Muscle layer of duodenum (tissue), 2 donors: ENCODE data around the gene TM9SF4.

Source experiments
- H3K27ac ChIP-seq: one replicate; pipeline ENCODE4 v1.7.0; 2013; ENCODE audit warnings: mild to moderate bottlenecking, low read length
- H3K27me3 ChIP-seq: one replicate; pipeline ENCODE4 v1.7.0; 2013; ENCODE audit warnings: low read depth, mild to moderate bottlenecking, control low read depth, low read length
- H3K36me3 ChIP-seq, 2 donors: one replicate each; pipeline ENCODE4 v1.7.0; 2013; ENCODE audit warnings: low read length in 2 of 2, control low read depth in 1 of 2, mild to moderate bottlenecking in 1 of 2; ENCODE audit not compliant: insufficient read depth in 2 of 2, control insufficient read depth in 1 of 2
- H3K4me1 ChIP-seq, 2 donors: one replicate each; pipeline ENCODE4 v1.7.0; 2013; ENCODE audit warnings: low read length in 2 of 2, mild to moderate bottlenecking in 2 of 2, control low read depth in 1 of 2, moderate library complexity in 1 of 2; ENCODE audit not compliant: insufficient read depth in 2 of 2, control insufficient read depth in 1 of 2
- H3K4me3 ChIP-seq, 2 donors: one replicate each; pipeline ENCODE4 v1.7.0; 2013; ENCODE audit warnings: low read length in 2 of 2, low read depth in 1 of 2, mild to moderate bottlenecking in 1 of 2
- H3K9me3 ChIP-seq, 2 donors: one replicate each; pipeline ENCODE4 v1.7.0; 2013; ENCODE audit warnings: low read length in 2 of 2, control low read depth in 1 of 2, mild to moderate bottlenecking in 1 of 2; ENCODE audit not compliant: control insufficient read depth in 1 of 2
- donor health status: healthy.

Gene TM9SF4

GRCh38 chr20:32149566-32150170, 40.2 kb downstream of the TM9SF4 start:
- Histone ChIP-seq H3K4me3 (no peak overlapping the region), H3K4me1 (no peaks in the 10 kb centered on the region), H3K36me3 (peaks cover 63 to 80% of the 10 kb centered on the region in 2 donors), H3K27me3 (no peaks in the 10 kb centered on the region), H3K9me3 (no peaks in the 10 kb centered on the region), H3K27ac (no peak overlapping the region)

DNA sequence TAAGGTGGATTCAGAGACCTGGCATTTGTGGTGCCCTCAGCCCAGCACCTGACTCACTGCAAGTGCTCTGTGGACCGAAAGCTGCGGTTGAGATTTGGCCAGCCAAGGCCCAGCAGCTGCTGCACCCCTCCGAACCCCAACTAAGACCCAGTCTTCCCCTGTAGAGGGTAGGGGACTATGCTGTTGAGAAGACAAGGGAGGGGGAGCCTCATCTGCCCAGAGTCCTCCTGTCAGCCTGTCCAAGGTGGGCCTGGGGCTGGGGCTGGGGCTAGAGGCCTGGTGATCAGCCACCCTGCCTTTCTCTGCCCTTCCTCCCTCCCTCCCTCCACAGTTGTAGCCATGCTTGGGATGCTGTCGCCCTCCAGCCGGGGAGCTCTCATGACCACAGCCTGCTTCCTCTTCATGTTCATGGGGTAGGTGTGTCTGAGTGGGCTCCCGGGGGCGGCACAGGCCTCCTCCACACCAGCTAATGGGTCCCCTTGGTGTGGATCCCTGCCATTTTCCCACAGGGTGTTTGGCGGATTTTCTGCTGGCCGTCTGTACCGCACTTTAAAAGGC, 40.9 kb downstream of the TM9SF4 start:
- H3K27me3 ChIP-seq: no peaks in the 10 kb centered on the region
- no peak overlapping the region for H3K4me3 ChIP-seq
- H3K4me1 ChIP-seq: no peaks in the 10 kb centered on the region
- no peak overlapping the region for H3K27ac ChIP-seq
- no peaks in the 10 kb centered on the region for H3K9me3 ChIP-seq
- H3K36me3 ChIP-seq: peaks cover 57 to 80% of the 10 kb centered on the region in 2 donors

GRCh38 chr20:32152421-32153155, 43.1 kb downstream of the TM9SF4 start:
- H3K4me1 ChIP-seq: no peaks in the 10 kb centered on the region
- no peak overlapping the region for H3K4me3 ChIP-seq
- no peak overlapping the region for H3K27ac ChIP-seq
- no peaks in the 10 kb centered on the region for H3K27me3 ChIP-seq
- H3K9me3 ChIP-seq: no peaks in the 10 kb centered on the region
- peaks cover 47 to 70% of the 10 kb centered on the region in 2 donors for H3K36me3 ChIP-seq

DNA sequence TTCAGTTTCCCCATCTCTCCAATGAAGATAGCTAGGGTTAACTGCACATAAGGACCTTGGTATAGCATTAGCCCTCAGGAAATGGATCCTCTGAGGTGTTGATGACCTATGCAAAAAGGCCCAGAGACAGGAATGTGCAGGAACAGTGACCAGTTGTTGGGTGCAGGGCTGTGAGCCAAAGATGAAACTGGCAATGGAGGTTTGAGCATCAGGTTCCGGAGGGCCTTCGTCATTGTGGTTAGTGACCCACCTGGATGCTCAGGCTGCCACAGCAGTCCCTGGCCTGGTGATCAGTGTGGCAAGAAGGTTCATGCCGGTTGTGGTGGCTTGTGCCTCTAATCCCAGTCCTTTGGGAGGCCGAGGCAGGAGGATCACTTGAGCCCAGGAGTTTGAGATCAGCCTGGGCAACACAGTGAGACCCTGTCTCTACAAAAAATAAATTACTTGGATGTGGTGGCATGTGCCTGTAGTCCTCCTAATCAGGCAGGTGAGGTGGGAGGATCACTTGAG, 43.7 kb downstream of the TM9SF4 start:
- no peaks in the 10 kb centered on the region for H3K9me3 ChIP-seq
- H3K4me1 ChIP-seq: no peaks in the 10 kb centered on the region
- H3K36me3 ChIP-seq: peaks cover 45 to 70% of the 10 kb centered on the region in 2 donors
- no peaks in the 10 kb centered on the region for H3K27me3 ChIP-seq
- H3K4me3 ChIP-seq: no peak overlapping the region
- H3K27ac ChIP-seq: no peak overlapping the region

DNA sequence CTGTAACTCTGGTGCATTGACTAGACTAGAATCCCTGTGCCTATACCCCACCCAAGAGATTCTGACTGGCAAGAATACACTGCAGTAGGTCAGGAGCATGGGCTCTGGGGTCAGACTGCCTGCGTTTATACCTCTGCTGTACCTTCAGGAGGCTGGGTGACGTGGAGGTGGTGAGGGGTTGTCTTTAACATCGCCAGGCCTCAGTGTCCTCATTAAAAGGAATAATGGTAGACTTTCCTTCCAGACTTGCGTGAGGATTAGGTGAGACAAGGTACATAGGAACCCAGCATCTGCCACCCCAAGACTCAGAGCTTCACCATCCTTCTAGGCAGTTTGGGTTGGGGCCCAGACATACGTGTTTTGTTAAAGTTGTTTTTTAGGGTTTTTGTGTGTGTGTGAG, 44.3 kb downstream of the TM9SF4 start:
- H3K27ac ChIP-seq: no peak overlapping the region
- H3K4me3 ChIP-seq: no peak overlapping the region
- no peaks in the 10 kb centered on the region for H3K27me3 ChIP-seq
- no peaks in the 10 kb centered on the region for H3K9me3 ChIP-seq
- peaks cover 43 to 72% of the 10 kb centered on the region in 2 donors for H3K36me3 ChIP-seq
- no peaks in the 10 kb centered on the region for H3K4me1 ChIP-seq

DNA sequence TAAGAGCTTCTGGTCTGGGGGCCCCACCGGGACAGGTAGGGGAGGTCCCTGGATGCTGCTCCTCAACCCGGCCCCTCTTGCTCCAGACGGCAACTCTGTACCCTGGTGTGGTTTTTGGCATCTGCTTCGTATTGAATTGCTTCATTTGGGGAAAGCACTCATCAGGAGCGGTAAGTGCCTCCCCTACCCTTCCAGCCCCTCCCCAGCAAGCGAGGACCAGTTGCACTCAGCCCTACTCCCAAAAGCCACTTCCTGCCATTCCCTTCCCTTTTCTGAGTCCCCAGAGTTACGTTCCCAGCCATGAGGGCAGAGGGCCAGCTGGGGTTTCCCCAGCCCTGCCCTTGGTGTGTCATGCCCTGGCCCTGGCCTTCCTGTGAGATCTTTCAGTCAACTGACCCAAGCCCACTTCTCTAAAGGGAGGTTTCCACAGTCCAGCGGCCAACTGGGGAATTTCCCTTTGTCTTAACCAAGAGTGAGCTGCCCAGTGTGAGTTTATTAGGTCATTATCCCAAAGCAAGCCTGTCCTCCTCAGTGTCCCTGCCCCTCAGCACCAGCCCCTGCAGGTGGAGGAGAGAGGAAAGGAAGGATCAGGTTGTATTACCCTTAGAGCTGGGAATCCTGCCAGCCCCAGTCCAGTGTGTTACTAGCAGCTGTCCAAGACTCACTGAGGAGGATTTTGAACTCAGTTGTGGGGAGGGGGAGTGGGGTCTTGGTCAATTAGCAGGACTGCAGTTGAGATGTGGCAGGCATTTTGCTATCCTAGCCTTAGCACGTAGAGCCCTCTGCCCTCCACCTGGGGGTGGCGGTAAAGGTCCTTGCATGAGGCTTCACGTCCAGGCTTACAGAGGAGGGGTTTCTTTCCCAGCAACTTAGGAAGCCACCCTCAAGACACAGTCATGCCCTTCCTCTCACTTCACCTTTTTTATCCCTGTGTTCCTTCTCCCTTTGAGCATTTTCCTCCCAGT, 45.8 kb downstream of the TM9SF4 start:
- Histone ChIP-seq H3K36me3 (peaks cover 45 to 74% of the 10 kb centered on the region in 2 donors), H3K9me3 (no peaks in the 10 kb centered on the region), H3K27me3 (no peaks in the 10 kb centered on the region), H3K4me3 (no peak overlapping the region), H3K27ac (no peak overlapping the region), H3K4me1 (no peaks in the 10 kb centered on the region)

DNA sequence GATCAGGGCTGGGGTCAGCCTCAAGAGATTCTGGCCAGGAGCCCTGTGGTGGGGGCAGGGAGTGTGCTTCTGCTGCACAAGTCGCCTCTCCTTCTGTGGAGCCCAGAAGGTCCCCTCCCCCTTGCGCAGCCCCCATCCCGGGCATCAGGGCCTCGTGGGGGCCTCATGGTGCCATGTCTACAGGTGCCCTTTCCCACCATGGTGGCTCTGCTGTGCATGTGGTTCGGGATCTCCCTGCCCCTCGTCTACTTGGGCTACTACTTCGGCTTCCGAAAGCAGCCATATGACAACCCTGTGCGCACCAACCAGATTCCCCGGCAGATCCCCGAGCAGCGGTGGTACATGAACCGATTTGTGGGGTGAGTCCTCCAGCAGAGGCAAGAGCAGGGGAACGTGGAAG, 48.1 kb downstream of the TM9SF4 start:
- Histone ChIP-seq H3K36me3 (peaks cover 49 to 74% of the 10 kb centered on the region in 2 donors), H3K4me1 (no peaks in the 10 kb centered on the region), H3K27me3 (no peaks in the 10 kb centered on the region), H3K4me3 (no peak overlapping the region), H3K27ac (no peak overlapping the region), H3K9me3 (no peaks in the 10 kb centered on the region)

DNA sequence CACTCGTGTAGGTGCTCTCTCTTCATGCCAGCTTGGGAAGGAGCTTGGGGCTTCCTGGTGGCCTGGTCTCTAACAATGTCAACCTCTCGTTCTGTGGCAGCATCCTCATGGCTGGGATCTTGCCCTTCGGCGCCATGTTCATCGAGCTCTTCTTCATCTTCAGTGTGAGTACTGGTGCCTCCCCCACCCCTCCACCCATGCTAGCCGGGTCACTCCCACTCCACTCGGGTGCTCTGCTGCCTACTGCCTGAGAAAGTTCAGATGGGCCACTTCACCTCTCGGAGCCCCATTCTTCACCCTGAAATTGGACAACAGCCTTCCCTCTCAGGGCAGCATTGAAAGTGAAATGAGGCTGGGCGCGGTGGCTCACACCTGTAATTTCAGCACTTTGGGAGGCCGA, 48.8 kb downstream of the TM9SF4 start:
- H3K9me3 ChIP-seq: no peaks in the 10 kb centered on the region
- H3K4me3 ChIP-seq: no peak overlapping the region
- no peak overlapping the region for H3K27ac ChIP-seq
- no peaks in the 10 kb centered on the region for H3K27me3 ChIP-seq
- H3K4me1 ChIP-seq: no peaks in the 10 kb centered on the region
- peaks cover 44 to 70% of the 10 kb centered on the region in 2 donors for H3K36me3 ChIP-seq

- Histone ChIP-seq H3K9me3 (no peaks in the 10 kb centered on the region), H3K4me3 (no peak overlapping the region), H3K36me3 (peaks cover 40 to 74% of the 10 kb centered on the region in 2 donors)
Measured at GRCh38 chr20:32158943-32159660, 49.6 kb downstream of the TM9SF4 start.

GRCh38 chr20:32159766-32160221, 50.3 kb downstream of the TM9SF4 start:
- Histone ChIP-seq H3K4me1 (no peaks in the 10 kb centered on the region), H3K36me3 (peaks cover 40 to 78% of the 10 kb centered on the region in 2 donors), H3K4me3 (no peak overlapping the region), H3K27ac (no peak overlapping the region), H3K9me3 (no peaks in the 10 kb centered on the region), H3K27me3 (no peaks in the 10 kb centered on the region)

More at GRCh38 chr20:32158943-32159660, 49.6 kb downstream of the TM9SF4 start:
- H3K4me1 ChIP-seq: no peaks in the 10 kb centered on the region
- H3K27ac ChIP-seq: no peak overlapping the region
- no peaks in the 10 kb centered on the region for H3K27me3 ChIP-seq
